GM12864 (cell line): ENCODE data around the gene GALNT9.

ENCODE experiments used
- DNase-seq: peaks from one replicate; pipeline ENCODE4 v3.0.0-alpha.2; 2011; ENCODE audit warnings: low read depth
- H3K4me3 ChIP-seq: 2 replicates; pipeline ENCODE4 v1.5.1; 2011; ENCODE audit warnings: mild to moderate bottlenecking, low read depth, low read length, control low read depth
- TF ChIP-seq, protein P1 (sequence below): IDR thresholded peaks from 2 replicates; pipeline ENCODE4 v1.5.1; 2011; ENCODE audit warnings: low read depth, mild to moderate bottlenecking, moderate library complexity, low read length, control low read depth, inconsistent platforms; ENCODE audit errors: missing control alignments

GALNT9 gene

DNA sequence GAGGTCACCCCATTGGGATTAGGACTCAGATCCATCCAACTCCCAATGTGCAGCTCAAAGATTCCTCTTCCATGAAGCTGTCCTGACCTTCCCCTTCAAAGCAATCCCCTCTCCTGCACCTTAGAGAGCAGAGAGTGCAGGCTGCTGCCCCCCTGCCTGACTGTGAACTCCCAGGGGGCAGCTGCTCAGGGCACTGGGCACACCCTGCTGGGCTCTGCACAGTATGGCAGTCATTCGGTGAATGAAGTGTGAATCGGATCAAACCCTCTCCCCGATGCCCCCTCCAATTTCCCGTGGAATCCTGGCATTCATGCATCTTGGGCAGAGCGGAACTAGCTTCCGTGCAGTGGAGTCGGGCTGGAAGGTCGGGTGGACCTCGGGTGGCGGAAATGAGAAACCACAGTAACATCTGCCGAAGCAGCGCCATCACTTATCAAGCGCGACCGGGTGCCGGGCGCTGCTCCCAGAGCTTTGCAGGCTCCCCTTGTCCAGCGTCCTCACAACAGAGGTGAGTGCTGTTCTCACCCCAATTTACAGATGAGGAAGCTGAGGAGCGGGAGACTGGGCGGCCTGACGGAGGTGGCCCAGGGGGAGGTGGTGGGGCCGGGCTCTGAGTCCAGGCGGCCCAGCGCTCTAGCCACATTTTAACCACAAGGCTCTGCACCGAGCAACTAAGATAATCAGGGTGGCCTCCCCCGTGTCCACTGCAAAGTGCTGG is 14.7 kb downstream of the GALNT9 start:
- TF ChIP-seq, protein P1, sequence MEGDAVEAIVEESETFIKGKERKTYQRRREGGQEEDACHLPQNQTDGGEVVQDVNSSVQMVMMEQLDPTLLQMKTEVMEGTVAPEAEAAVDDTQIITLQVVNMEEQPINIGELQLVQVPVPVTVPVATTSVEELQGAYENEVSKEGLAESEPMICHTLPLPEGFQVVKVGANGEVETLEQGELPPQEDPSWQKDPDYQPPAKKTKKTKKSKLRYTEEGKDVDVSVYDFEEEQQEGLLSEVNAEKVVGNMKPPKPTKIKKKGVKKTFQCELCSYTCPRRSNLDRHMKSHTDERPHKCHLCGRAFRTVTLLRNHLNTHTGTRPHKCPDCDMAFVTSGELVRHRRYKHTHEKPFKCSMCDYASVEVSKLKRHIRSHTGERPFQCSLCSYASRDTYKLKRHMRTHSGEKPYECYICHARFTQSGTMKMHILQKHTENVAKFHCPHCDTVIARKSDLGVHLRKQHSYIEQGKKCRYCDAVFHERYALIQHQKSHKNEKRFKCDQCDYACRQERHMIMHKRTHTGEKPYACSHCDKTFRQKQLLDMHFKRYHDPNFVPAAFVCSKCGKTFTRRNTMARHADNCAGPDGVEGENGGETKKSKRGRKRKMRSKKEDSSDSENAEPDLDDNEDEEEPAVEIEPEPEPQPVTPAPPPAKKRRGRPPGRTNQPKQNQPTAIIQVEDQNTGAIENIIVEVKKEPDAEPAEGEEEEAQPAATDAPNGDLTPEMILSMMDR = no peak

DNA sequence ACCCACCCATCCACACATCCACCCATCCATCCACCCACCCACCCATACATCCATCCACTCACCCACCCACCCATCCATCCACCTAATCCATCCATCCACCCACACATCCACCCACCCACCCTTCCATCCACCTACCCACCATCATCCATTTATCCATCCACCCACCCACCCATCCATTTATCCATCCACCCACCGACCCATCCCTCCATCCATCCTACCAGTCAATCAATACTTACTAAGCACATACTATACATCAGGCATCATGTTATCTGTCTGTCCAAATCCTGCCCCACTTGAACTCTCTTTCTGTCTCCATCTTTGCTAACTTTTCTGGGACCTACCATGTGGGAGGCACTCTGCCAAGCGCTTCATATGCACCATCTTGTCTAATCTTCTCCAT is 15.4 kb downstream of the GALNT9 start:
- H3K4me3 ChIP-seq = no peak overlapping the region
- no peak for DNase-seq
- TF ChIP-seq, protein P1 = no peak

More for the DNA sequence above, 14.7 kb downstream of the GALNT9 start:
- no peak for DNase-seq
- no peak overlapping the region for H3K4me3 ChIP-seq

DNA sequence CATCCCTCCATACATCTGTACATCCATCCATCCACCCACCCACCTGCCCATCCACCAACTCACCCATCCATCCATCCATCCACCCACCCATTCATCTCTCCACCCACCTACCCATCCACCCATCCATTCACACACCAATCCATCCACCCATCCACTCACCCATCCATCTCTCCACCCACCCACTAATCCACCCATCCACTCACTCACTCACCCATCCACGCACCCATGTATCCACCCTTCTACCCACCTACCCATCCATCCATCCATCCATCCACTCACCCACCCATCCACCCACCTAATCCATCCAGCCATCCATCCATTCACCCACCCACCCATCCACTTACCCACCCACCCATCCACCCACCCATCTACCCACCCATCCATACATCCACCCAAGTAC is 16.2 kb downstream of the GALNT9 start:
- TF ChIP-seq, protein P1 = no peak
- DNase-seq = no peak
- no peak overlapping the region for H3K4me3 ChIP-seq

DNA sequence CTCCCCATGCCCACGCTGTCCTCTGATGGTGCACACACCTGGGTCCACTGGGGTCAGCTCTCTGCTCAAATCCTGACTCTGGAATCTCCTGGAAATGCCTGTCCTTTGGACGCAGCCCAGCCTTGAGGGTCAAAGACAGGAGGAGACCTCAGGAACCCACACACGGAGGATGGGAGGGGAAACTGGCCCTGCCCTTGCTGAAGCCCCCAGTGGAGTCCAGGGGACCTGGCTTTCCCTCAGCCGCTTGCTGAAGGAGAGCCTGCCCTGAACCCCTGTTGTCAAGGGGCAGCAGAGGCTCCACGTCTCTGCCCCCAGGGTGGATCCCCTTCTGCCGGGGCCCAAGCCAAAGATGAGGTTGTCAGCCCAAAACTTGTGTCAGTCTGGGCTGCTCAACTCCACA is 16.9 kb downstream of the GALNT9 start:
- TF ChIP-seq, protein P1 = no peak
- no peak for DNase-seq
- no peak overlapping the region for H3K4me3 ChIP-seq

DNA sequence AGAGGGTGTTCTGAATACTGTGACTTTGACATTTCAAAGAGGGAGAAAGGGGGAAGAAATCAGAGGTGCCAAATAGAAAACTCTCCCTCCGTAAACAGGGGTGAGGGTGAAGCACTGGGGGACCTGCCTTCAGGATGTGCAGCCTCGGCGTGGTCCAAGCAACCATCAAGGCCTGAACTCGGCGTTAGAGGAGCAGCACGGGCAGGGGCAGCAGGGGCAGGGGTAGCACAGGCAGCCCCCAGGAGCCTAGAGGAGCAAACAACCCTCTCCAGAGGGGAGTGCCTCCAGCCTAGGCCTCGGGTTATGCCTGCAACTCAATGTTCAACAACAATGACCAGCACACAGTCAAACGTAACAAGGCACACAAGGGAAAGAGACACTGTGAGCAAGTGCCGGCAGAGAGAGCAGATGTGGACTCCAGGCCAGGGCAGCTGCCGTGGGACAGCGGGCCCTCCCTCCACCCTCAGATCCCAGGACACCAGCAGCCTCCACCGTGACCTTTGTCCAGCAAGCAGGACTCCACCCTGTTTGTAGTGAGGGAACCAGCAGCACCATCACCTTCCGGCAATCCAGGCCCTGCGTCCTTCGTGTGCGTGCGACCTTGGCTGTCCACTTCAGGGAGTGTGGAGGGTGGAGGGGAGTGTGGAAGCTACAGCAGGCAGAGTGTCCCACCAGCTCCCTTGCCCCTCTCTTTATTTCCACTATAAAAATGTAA is 18.0 kb downstream of the GALNT9 start:
- H3K4me3 ChIP-seq = no peak overlapping the region
- TF ChIP-seq, protein P1 = no peak
- DNase-seq = no peak

DNA sequence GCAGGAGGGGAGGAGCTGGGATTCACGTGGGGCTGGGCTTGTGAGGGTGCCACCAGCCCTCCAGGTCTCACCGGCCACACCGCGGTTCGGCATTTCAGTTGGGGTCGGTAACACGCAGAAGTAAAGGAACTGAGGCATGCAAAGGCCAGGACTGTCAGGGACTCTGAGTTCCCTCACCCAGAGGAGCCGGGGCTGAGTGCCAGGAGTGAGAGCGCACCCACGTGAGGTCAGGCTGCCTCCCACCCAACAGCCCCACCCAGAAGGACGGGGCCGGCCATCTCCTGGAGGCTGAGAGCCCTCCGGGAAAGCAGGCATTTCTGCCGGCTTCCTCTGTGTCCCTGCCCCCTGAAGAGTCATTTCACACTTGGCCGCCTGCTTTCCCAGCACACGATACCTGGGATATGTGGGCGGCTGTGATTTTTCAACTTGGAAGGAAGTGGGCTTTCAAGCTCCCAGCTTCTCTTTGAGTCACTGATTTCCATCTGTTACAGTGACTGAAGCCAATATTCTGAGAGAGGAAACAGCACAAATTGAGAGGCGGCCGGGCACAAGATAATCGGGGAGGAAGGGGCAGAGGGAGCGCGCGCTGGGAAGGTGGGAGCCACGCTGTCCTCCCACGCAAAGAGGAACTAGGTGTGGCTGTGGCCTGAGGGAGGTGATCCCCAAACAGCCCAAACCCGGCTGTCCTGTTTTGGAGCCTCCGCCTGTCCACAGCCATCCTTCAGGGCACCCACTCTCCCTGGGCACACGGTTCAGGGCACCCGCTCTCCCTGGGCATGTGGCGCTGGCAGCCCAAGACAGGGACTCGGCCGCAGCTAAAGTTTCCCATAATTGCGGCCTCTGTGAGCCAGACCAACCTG is 19.0 kb downstream of the GALNT9 start:
- TF ChIP-seq, protein P1 = no peak
- DNase-seq = no peak

More for the DNA sequence above, 19.0 kb downstream of the GALNT9 start:
- H3K4me3 ChIP-seq = no peak overlapping the region
